DND-41 (cell line): ENCODE results near the gene WNT3.

Experiments used
- ATAC-seq: fragments of 200-7000 bp; cut with Tn5 transposase; 3 replicates; pipeline ENCODE4 v1.9.1; 2021; ENCODE audit warnings: low read depth; ENCODE audit not compliant: insufficient read depth
- DNase-seq: peaks from one replicate; pipeline ENCODE4 v3.0.0-alpha.2; 2020
- H2AFZ ChIP-seq: 2 replicates; pipeline ENCODE4 v1.6.0; 2012; ENCODE audit warnings: low read depth, low read length
- H3K27ac ChIP-seq: 2 replicates; pipeline ENCODE4 v1.5.1; 2012; ENCODE audit warnings: low read length, inconsistent platforms
- H3K27me3 ChIP-seq: fragments of 200-600 bp; sonication (generic); 2 replicates; pipeline ENCODE4 v1.6.0; 2012; ENCODE audit warnings: low read length, mild to moderate bottlenecking, inconsistent platforms; ENCODE audit not compliant: insufficient read depth, poor library complexity
- H3K36me3 ChIP-seq: 2 replicates; pipeline ENCODE4 v1.5.1; 2012; ENCODE audit warnings: low read length, inconsistent platforms; ENCODE audit not compliant: insufficient read depth
- H3K4me1 ChIP-seq: 2 replicates; pipeline ENCODE4 v1.5.1; 2012; ENCODE audit warnings: mild to moderate bottlenecking, low read length; ENCODE audit not compliant: insufficient read depth
- H3K4me2 ChIP-seq: 2 replicates; pipeline ENCODE4 v1.6.0; 2012; ENCODE audit warnings: mild to moderate bottlenecking, moderate library complexity, low read length, inconsistent platforms; ENCODE audit not compliant: insufficient read depth
- H3K4me3 ChIP-seq, 2 experiments: fragments of 200-600 bp in 1 of 2; shearing (Covaris generic) in 1 of 2; 2 replicates each; pipeline ENCODE4 v1.5.1; 2012 to 2016; ENCODE audit warnings: inconsistent platforms in 2 of 2, low read length in 2 of 2, mild to moderate bottlenecking in 2 of 2, low read depth in 1 of 2, moderate library complexity in 1 of 2
- H3K79me2 ChIP-seq: 2 replicates; pipeline ENCODE4 v1.6.0; 2012; ENCODE audit warnings: low read length, inconsistent platforms; ENCODE audit not compliant: insufficient read depth
- H3K9ac ChIP-seq: 2 replicates; pipeline ENCODE4 v1.6.0; 2012; ENCODE audit warnings: low read depth, mild to moderate bottlenecking, inconsistent platforms, low read length, moderate library complexity
- H3K9me3 ChIP-seq: 2 replicates; pipeline ENCODE4 v1.5.1; 2012; ENCODE audit warnings: low read length, moderate library complexity, mild to moderate bottlenecking, inconsistent platforms; ENCODE audit not compliant: insufficient read depth, severe bottlenecking
- H4K20me1 ChIP-seq: 2 replicates; pipeline ENCODE4 v1.6.0; 2012; ENCODE audit warnings: low read length; ENCODE audit not compliant: insufficient read depth
- EZH2 ChIP-seq: IDR thresholded peaks from 3 replicates; pipeline ENCODE4 v1.6.1; 2012; ENCODE audit warnings: borderline replicate concordance, low read depth, mild to moderate bottlenecking, moderate library complexity, low read length, inconsistent platforms; ENCODE audit not compliant: severe bottlenecking
- TF ChIP-seq, protein P1 (sequence below): IDR thresholded peaks from 2 replicates; pipeline ENCODE4 v1.5.1; 2012; ENCODE audit warnings: borderline replicate concordance, low read length, moderate library complexity, mild to moderate bottlenecking; ENCODE audit not compliant: poor library complexity, severe bottlenecking; ENCODE audit errors: extremely low read depth

The WNT3 gene

DNA sequence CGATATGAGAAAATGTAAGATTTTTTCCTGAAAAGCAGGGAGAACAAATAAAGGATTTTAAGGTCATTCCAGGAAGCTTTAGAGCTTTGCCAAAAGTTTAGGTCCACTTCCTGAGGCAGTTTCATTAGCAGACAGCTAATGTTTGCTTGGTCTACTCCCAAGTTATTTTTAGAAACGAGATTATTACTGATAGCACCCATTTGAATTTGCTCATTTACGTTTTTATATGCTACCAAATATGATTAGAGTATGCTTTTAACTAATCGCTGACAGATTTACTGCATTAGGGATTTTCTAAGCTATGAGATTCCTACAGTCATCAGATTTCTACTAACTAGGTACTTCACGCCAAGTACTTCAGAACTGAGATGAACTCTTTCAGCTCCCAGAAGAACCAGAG, 98.1 kb downstream of the WNT3 start:
- H3K4me1 ChIP-seq, result no peaks in the 10 kb centered on the region
- TF ChIP-seq, protein P1, sequence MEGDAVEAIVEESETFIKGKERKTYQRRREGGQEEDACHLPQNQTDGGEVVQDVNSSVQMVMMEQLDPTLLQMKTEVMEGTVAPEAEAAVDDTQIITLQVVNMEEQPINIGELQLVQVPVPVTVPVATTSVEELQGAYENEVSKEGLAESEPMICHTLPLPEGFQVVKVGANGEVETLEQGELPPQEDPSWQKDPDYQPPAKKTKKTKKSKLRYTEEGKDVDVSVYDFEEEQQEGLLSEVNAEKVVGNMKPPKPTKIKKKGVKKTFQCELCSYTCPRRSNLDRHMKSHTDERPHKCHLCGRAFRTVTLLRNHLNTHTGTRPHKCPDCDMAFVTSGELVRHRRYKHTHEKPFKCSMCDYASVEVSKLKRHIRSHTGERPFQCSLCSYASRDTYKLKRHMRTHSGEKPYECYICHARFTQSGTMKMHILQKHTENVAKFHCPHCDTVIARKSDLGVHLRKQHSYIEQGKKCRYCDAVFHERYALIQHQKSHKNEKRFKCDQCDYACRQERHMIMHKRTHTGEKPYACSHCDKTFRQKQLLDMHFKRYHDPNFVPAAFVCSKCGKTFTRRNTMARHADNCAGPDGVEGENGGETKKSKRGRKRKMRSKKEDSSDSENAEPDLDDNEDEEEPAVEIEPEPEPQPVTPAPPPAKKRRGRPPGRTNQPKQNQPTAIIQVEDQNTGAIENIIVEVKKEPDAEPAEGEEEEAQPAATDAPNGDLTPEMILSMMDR, result no peak
- H4K20me1 ChIP-seq, result no peaks in the 10 kb centered on the region
- no peak overlapping the region for H2AFZ ChIP-seq
- no peaks in the 10 kb centered on the region for H3K79me2 ChIP-seq
- DNase-seq, result no peak
- H3K27ac ChIP-seq, result no peak overlapping the region
- H3K4me2 ChIP-seq, result no peak overlapping the region
- no peak overlapping the region for H3K9ac ChIP-seq
- ATAC-seq, result no peak
- no peaks in the 10 kb centered on the region for H3K27me3 ChIP-seq
- peaks cover 12% of the 10 kb centered on the region for H3K36me3 ChIP-seq
- H3K9me3 ChIP-seq, result no peaks in the 10 kb centered on the region
- no peak overlapping the region for H3K4me3 ChIP-seq

- H3K9ac ChIP-seq, result no peak overlapping the region
- H4K20me1 ChIP-seq, result no peaks in the 10 kb centered on the region
- DNase-seq (no peak), ATAC-seq (no peak)
- H3K4me1 ChIP-seq, result no peaks in the 10 kb centered on the region
- no peaks in the 10 kb centered on the region for H3K79me2 ChIP-seq
- H3K4me2 ChIP-seq, result no peak overlapping the region
- H3K4me3 ChIP-seq, result no peak overlapping the region
- H3K27me3 ChIP-seq, result no peaks in the 10 kb centered on the region
- H2AFZ ChIP-seq, result no peak overlapping the region
- no peaks in the 10 kb centered on the region for H3K9me3 ChIP-seq
- peaks cover 14% of the 10 kb centered on the region for H3K36me3 ChIP-seq
- TF ChIP-seq, protein P1, result no peak
- TF ChIP-seq EZH2, result no peak
- H3K27ac ChIP-seq, result no peak overlapping the region
These were observed 98.6 kb downstream of the WNT3 start for GRCh38 chr17:46719891-46720290.

GRCh38 chr17:46717999-46718398, 100.5 kb downstream of the WNT3 start:
- no peak for DNase-seq
- no peak overlapping the region for H3K4me2 ChIP-seq
- no peak overlapping the region for H3K27ac ChIP-seq
- H3K79me2 ChIP-seq, result no peaks in the 10 kb centered on the region
- H3K9ac ChIP-seq, result no peak overlapping the region
- H3K4me1 ChIP-seq, result no peaks in the 10 kb centered on the region
- no peak for TF ChIP-seq EZH2
- TF ChIP-seq, protein P1, result no peak
- no peak for ATAC-seq
- no peaks in the 10 kb centered on the region for H3K27me3 ChIP-seq
- no peaks in the 10 kb centered on the region for H3K9me3 ChIP-seq
- H3K4me3 ChIP-seq, result no peak overlapping the region
- H3K36me3 ChIP-seq, result peaks cover 26% of the 10 kb centered on the region
- H2AFZ ChIP-seq, result no peak overlapping the region
- no peaks in the 10 kb centered on the region for H4K20me1 ChIP-seq
